Skeletal muscle satellite cell (primary cell): ENCODE measurements around the gene SMKR1.
A peak's percentile ranks its signal among the peaks of the same experiment; 100 is the strongest.

Experiments used
- H3K27me3 ChIP-seq: 2 replicates; pipeline ENCODE4 v1.7.0; 2013; ENCODE audit warnings: low read length; ENCODE audit not compliant: control insufficient read depth, insufficient read depth
- H3K36me3 ChIP-seq: 2 replicates; pipeline ENCODE4 v1.7.0; 2013; ENCODE audit warnings: mild to moderate bottlenecking, control low read depth, low read length; ENCODE audit not compliant: insufficient read depth
- H3K4me1 ChIP-seq: 2 replicates; pipeline ENCODE4 v1.7.0; 2013; ENCODE audit warnings: low read length; ENCODE audit not compliant: control insufficient read depth, insufficient read depth
- H3K4me2 ChIP-seq: 2 replicates; pipeline ENCODE4 v1.7.0; 2013; ENCODE audit warnings: mild to moderate bottlenecking, low read length
- H3K4me3 ChIP-seq: 2 replicates; pipeline ENCODE4 v1.7.0; 2013; ENCODE audit warnings: low read length
- H3K9ac ChIP-seq: 2 replicates; pipeline ENCODE4 v1.7.0; 2013; ENCODE audit warnings: mild to moderate bottlenecking, low read depth, low read length, moderate library complexity
- H3K9me3 ChIP-seq: replicated peaks from 2 replicates; pipeline ENCODE4 v1.7.0; 2013; ENCODE audit warnings: mild to moderate bottlenecking, control low read depth, low read length

The SMKR1 gene

GRCh38 chr7:129489491-129489890 is 12.8 kb upstream of the SMKR1 start:
- no peak overlapping the region for H3K4me3 ChIP-seq
- no peak overlapping the region for H3K9ac ChIP-seq
- no peak overlapping the region for H3K4me2 ChIP-seq

GRCh38 chr7:129492391-129492790 is 9.9 kb upstream of the SMKR1 start:
- no peaks in the 10 kb centered on the region for H3K27me3 ChIP-seq

More at GRCh38 chr7:129489491-129489890, 12.8 kb upstream of the SMKR1 start:
- H3K36me3 ChIP-seq, result peaks cover 12% of the 10 kb centered on the region
- H3K4me1 ChIP-seq, result peaks cover 13% of the 10 kb centered on the region
- H3K27me3 ChIP-seq, result no peaks in the 10 kb centered on the region
- H3K9me3 ChIP-seq, result no peaks in the 10 kb centered on the region

GRCh38 chr7:129493555-129493954 is 8.8 kb upstream of the SMKR1 start:
- Histone ChIP-seq H3K9me3 (no peaks in the 10 kb centered on the region), H3K4me2 (peak overlapping the region; percentile 0), H3K4me1 (peaks cover 13% of the 10 kb centered on the region), H3K36me3 (no peaks in the 10 kb centered on the region), H3K27me3 (peaks cover 2% of the 10 kb centered on the region), H3K9ac (no peak overlapping the region), H3K4me3 (no peak overlapping the region)

More at GRCh38 chr7:129492391-129492790, 9.9 kb upstream of the SMKR1 start:
- Histone ChIP-seq H3K9ac (no peak overlapping the region), H3K9me3 (no peaks in the 10 kb centered on the region), H3K4me3 (no peak overlapping the region), H3K4me1 (peaks cover 13% of the 10 kb centered on the region), H3K4me2 (no peak overlapping the region), H3K36me3 (peaks cover under 1% of the 10 kb centered on the region)

- no peak overlapping the region for H3K4me3 ChIP-seq
- H3K36me3 ChIP-seq, result no peaks in the 10 kb centered on the region
- peaks cover 13% of the 10 kb centered on the region for H3K4me1 ChIP-seq
- peak overlapping the region; percentile 0 for H3K4me2 ChIP-seq
- H3K9ac ChIP-seq, result no peak overlapping the region
- H3K27me3 ChIP-seq, result peaks cover 2% of the 10 kb centered on the region
- no peaks in the 10 kb centered on the region for H3K9me3 ChIP-seq
Measured at GRCh38 chr7:129494041-129494440, 8.3 kb upstream of the SMKR1 start.

GRCh38 chr7:129495987-129496386 is 6.3 kb upstream of the SMKR1 start:
- Histone ChIP-seq H3K4me2 (no peak overlapping the region), H3K27me3 (peaks cover 2% of the 10 kb centered on the region), H3K4me1 (peaks cover 13% of the 10 kb centered on the region), H3K4me3 (no peak overlapping the region), H3K36me3 (no peaks in the 10 kb centered on the region), H3K9me3 (no peaks in the 10 kb centered on the region), H3K9ac (no peak overlapping the region)

- Histone ChIP-seq H3K9me3 (no peaks in the 10 kb centered on the region), H3K4me1 (peaks cover 13% of the 10 kb centered on the region), H3K27me3 (peaks cover 2% of the 10 kb centered on the region), H3K9ac (no peak overlapping the region), H3K4me3 (no peak overlapping the region), H3K4me2 (no peak overlapping the region), H3K36me3 (no peaks in the 10 kb centered on the region)
Measured at GRCh38 chr7:129496653-129497052, 5.7 kb upstream of the SMKR1 start.

GRCh38 chr7:129497156-129497555 is 5.2 kb upstream of the SMKR1 start:
- Histone ChIP-seq H3K27me3 (peaks cover 2% of the 10 kb centered on the region), H3K36me3 (no peaks in the 10 kb centered on the region), H3K4me2 (no peak overlapping the region), H3K4me3 (no peak overlapping the region), H3K9me3 (no peaks in the 10 kb centered on the region), H3K4me1 (peaks cover 16% of the 10 kb centered on the region), H3K9ac (no peak overlapping the region)

GRCh38 chr7:129498021-129498420 is 4.3 kb upstream of the SMKR1 start:
- Histone ChIP-seq H3K9ac (no peak overlapping the region), H3K4me3 (no peak overlapping the region), H3K9me3 (no peaks in the 10 kb centered on the region), H3K36me3 (no peaks in the 10 kb centered on the region), H3K27me3 (peaks cover 5% of the 10 kb centered on the region), H3K4me1 (peaks cover 16% of the 10 kb centered on the region), H3K4me2 (no peak overlapping the region)

GRCh38 chr7:129499999-129500398 is 2.3 kb upstream of the SMKR1 start:
- Histone ChIP-seq H3K36me3 (no peaks in the 10 kb centered on the region), H3K4me2 (no peak overlapping the region), H3K9me3 (no peaks in the 10 kb centered on the region), H3K27me3 (peaks cover 12% of the 10 kb centered on the region), H3K4me1 (peaks cover 3% of the 10 kb centered on the region), H3K4me3 (no peak overlapping the region), H3K9ac (no peak overlapping the region)

- H3K36me3 ChIP-seq, result no peaks in the 10 kb centered on the region
- H3K4me3 ChIP-seq, result peak overlapping the region; percentile 78
- H3K9ac ChIP-seq, result peak overlapping the region; percentile 65
- no peaks in the 10 kb centered on the region for H3K9me3 ChIP-seq
- H3K4me1 ChIP-seq, result peaks cover 3% of the 10 kb centered on the region
- H3K27me3 ChIP-seq, result peaks cover 9% of the 10 kb centered on the region
- peak overlapping the region; percentile 98 for H3K4me2 ChIP-seq
Measured at GRCh38 chr7:129502708-129503685, 666 bp downstream of the SMKR1 start.

GRCh38 chr7:129503725-129504124 is 1.4 kb downstream of the SMKR1 start:
- Histone ChIP-seq H3K36me3 (no peaks in the 10 kb centered on the region), H3K27me3 (peaks cover 9% of the 10 kb centered on the region), H3K9ac (no peak overlapping the region), H3K4me3 (no peak overlapping the region), H3K4me2 (no peak overlapping the region), H3K9me3 (no peaks in the 10 kb centered on the region), H3K4me1 (peaks cover 3% of the 10 kb centered on the region)

GRCh38 chr7:129512192-129512591 is 9.9 kb downstream of the SMKR1 start:
- no peaks in the 10 kb centered on the region for H3K9me3 ChIP-seq
- no peak overlapping the region for H3K9ac ChIP-seq
- peaks cover 22% of the 10 kb centered on the region for H3K27me3 ChIP-seq
- H3K36me3 ChIP-seq, result no peaks in the 10 kb centered on the region
- H3K4me2 ChIP-seq, result no peak overlapping the region
- no peaks in the 10 kb centered on the region for H3K4me1 ChIP-seq
- H3K4me3 ChIP-seq, result no peak overlapping the region
